Measurements from ENCODE around the gene CORO2B.

DNA sequence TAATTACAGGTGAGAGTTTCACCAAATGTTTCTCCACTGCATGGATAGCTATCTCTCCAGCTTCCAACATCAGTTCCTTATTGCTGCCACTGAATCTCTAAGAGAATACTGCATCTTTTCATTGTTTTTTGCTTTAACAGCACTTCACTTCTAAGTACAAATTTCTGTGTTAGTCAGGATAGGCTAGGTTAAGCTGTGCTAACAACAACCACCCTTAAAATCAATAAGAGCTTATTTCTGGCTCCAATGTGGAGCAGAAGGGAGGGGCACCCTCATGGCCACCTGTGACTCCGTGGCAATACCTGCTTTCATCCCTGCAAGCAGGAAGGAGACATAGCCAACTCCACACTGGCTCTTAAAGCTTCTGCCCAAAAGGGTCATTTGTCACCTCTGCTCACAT, 36.4 kb upstream of the CORO2B start:
- TF ChIP-seq, protein P1, sequence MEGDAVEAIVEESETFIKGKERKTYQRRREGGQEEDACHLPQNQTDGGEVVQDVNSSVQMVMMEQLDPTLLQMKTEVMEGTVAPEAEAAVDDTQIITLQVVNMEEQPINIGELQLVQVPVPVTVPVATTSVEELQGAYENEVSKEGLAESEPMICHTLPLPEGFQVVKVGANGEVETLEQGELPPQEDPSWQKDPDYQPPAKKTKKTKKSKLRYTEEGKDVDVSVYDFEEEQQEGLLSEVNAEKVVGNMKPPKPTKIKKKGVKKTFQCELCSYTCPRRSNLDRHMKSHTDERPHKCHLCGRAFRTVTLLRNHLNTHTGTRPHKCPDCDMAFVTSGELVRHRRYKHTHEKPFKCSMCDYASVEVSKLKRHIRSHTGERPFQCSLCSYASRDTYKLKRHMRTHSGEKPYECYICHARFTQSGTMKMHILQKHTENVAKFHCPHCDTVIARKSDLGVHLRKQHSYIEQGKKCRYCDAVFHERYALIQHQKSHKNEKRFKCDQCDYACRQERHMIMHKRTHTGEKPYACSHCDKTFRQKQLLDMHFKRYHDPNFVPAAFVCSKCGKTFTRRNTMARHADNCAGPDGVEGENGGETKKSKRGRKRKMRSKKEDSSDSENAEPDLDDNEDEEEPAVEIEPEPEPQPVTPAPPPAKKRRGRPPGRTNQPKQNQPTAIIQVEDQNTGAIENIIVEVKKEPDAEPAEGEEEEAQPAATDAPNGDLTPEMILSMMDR (IDR thresholded peaks at IDR 0.05; ENCODE audit: low read length) = no peak
- TF ChIP-seq EZH2 (optimal IDR thresholded peaks at IDR 0.05; ENCODE audit: low read depth, low read length) = no peak
